Heart left ventricle (tissue), 16 donors: ENCODE measurements around the gene AURKB. TPM values are rescaled to one million over a fixed set of nuclear protein-coding genes. Genes with fewer than 3 reads are reported as not detected.

Source experiments
- ATAC-seq, 4 donors: fragments of 200-7000 bp; cut with Tn5 transposase; one replicate each; pipeline ENCODE4 v1.9.1; 2020 to 2022; ENCODE audit warnings: moderate library complexity in 4 of 4, mild to moderate bottlenecking in 3 of 4, moderate number of reproducible peaks in 1 of 4
- DNase-seq, 5 donors: peaks; one replicate each; pipeline ENCODE4 v3.0.0-alpha.2; 2020
- H3K27ac ChIP-seq, 12 donors: fragments of 200-600 bp; sonication (generic) in 4 of 12; one replicate each; pipeline versions ENCODE4 v1.5.0 to v1.8.0; 2016 to 2022; ENCODE audit warnings: mild to moderate bottlenecking in 2 of 12
- H3K27me3 ChIP-seq, 9 donors: fragments of 200-600 bp; sonication (generic) in 2 of 9; one replicate each; pipeline versions ENCODE4 v1.5.1 to v1.8.0; 2016 to 2022; ENCODE audit warnings: mild to moderate bottlenecking in 3 of 9
- H3K36me3 ChIP-seq, 9 donors: fragments of 200-600 bp; sonication (generic) in 2 of 9; one replicate each; pipeline versions ENCODE4 v1.5.0 to v1.8.0; 2018 to 2022; ENCODE audit warnings: mild to moderate bottlenecking in 2 of 9
- H3K4me1 ChIP-seq, 12 donors: fragments of 200-600 bp; sonication (generic) in 4 of 12; one replicate each; pipeline versions ENCODE4 v1.5.0 to v1.8.0; 2016 to 2022; ENCODE audit warnings: mild to moderate bottlenecking in 3 of 12
- H3K4me3 ChIP-seq, 12 donors: fragments of 200-600 bp; sonication (generic) in 4 of 12; one replicate each; pipeline versions ENCODE4 v1.5.0 to v1.8.0; 2017 to 2022; ENCODE audit warnings: mild to moderate bottlenecking in 9 of 12, moderate library complexity in 4 of 12
- H3K9me3 ChIP-seq, 12 donors: fragments of 200-600 bp; sonication (generic) in 4 of 12; one replicate each; pipeline versions ENCODE4 v1.5.0 to v1.8.0; 2016 to 2022; ENCODE audit warnings: mild to moderate bottlenecking in 1 of 12
- CTCF ChIP-seq, 12 donors: fragments of 200-600 bp; sonication (generic) in 4 of 12; IDR thresholded peaks; one replicate each; pipeline versions ENCODE4 v1.5.0 to v1.8.0; 2018 to 2022; ENCODE audit warnings: antibody characterized with exemption in 12 of 12, mild to moderate bottlenecking in 5 of 12
- POLR2A ChIP-seq, 2 donors: fragments of 450-650 bp; IDR thresholded peaks; one replicate each; pipeline ENCODE4 v1.6.1; 2017; ENCODE audit warnings: antibody characterized with exemption in 2 of 2, mild to moderate bottlenecking in 2 of 2, moderate library complexity in 2 of 2
- whole genome bisulfite sequencing, 4 donors: extraction: QIAGEN DNeasy Blood & Tissue Kit in 2 of 4; methylation state at CpG; one replicate each; pipeline versions ENCODE4 v1.1.5 to v1.1.7; 2013 to 2018; 5-methylcytosine and 5-hydroxymethylcytosine counted together
- intact Hi-C, 10 donors: fragments of 100-400 bp; cut with DNase I; formaldehyde crosslinking; loops; one replicate each; pipeline versions ENCODE4 v1.11.1 to v1.14.2; 2022
- polyA plus RNA-seq, 2 donors: library from polyadenylated mRNA; stranded (reverse); fragments of 200-250 nt; gene quantifications; one replicate each; pipeline ENCODE4 v1.2.3, GENCODE V29; 2013
- total RNA-seq, 9 donors: library from RNA; depleted of rRNA in 2 of 9; stranded (reverse); fragments of >200 nt in 2 of 9; fragmentation: NEBNext Ultra II Directional in 3 of 9; extraction: Animal tissue kit (Norgen Biotek cat#: 25700) in 3 of 9; gene quantifications; one replicate each; pipeline versions ENCODE4 v1.1.0 to v1.2.4, GENCODE V29; 2016 to 2023
- donor health status: ischemic (EF 13 %, LVEDD 7.1; RV severe dilation, severe dysfunction).
- donor health status: healthy with polysubstance abuse.
- donor health status: DM: no; HTN: yes; CAD: no.
- donor health status: DM: no; HTN: no; CAD: no.
- donor health status: ischemic (EF 25% LVEDD 6.9; RV normal size, moderate dysfunction).
- donor health status: ischemic (EF 25% LVEDD 5.7; RV mildly dilated, moderate dysfunction).
- donor health status: healthy.
- donor health status: DM: yes; HTN: yes; CAD: no.
- donor health status: ischemic (EF 35%, LVEDD 5.7; RV mildly dilated, moderate dysfunction).
- donor health status: nonischemic (EF 11% LVEDD 7.7; RV severe dilation, severe dysfunction).
- donor health status: DM: yes; HTN: yes; CAD: no.
- donor health status: PGD.
- donor health status: ischemic (EF 29% LVEDD 5.4; RV normal size, mild dysfunction).
- donor health status: nonischemic (EF 23%, LVEDD 6.1; RV moderate dilation, normal function).

The AURKB gene
- total and polyA plus RNA-seq, 11 donors = 0.23 to 10.3 (median 0.68) TPM; not detected in 5

GRCh38 chr17:8189711-8190477 is 20.5 kb downstream of the AURKB start, which contains the start of gene BORCS6:
Gene BORCS6 (minus strand): TSS chr17:8190180. CDS start chr17:8190140, 40 bp downstream.
- peak within 1 kb of the TSS; percentile 87 to 99 (median 96) for H3K27ac ChIP-seq
- TF ChIP-seq CTCF (IDR thresholded peaks at IDR 0.05) (peak in 5 of 12 donors; percentile 10 to 23 (median 12)), POLR2A (IDR thresholded peaks at IDR 0.05) (peak in 1 of 2 donors; percentile 88)
- H3K36me3 ChIP-seq = no peaks in the 10 kb centered on the region
- ATAC-seq (peak; percentile 68 to 83 (median 78)), DNase-seq (peak; percentile 97 to 99 (median 98))
- H3K4me3 ChIP-seq = peak within 1 kb of the TSS; percentile 57 to 96 (median 82)
- intact Hi-C loops = loop anchor here in 5 of 10 donors (5.0 to 10.0 kb wide), 5 partner anchors 55 to 185 kb away; partner anchors contain the start of genes CTC1 (in 1 of the 5), HES7 (in 1 of the 5), KRABD2 (in 1 of the 5) and PFAS (in 1 of the 5)
- H3K27me3 ChIP-seq = no peaks in the 10 kb centered on the region
- 0 to 1% (median 0%) methylated on average over 49 to 70 of the region's 70 CpGs for WGBS, 4 donors
- no peaks in the 10 kb centered on the region for H3K9me3 ChIP-seq
- peaks cover 6 to 54% (median 35%) of the 10 kb centered on the region in 12 donors for H3K4me1 ChIP-seq

GRCh38 chr17:8189041-8189710 is 21.2 kb downstream of the AURKB start:
- Histone ChIP-seq H3K4me1 (peaks cover 6 to 54% (median 35%) of the 10 kb centered on the region in 12 donors), H3K27ac (peak overlapping the region; percentile 87 to 99 (median 96)), H3K9me3 (no peaks in the 10 kb centered on the region), H3K36me3 (no peaks in the 10 kb centered on the region), H3K4me3 (peak overlapping the region; percentile 57 to 96 (median 82)), H3K27me3 (no peaks in the 10 kb centered on the region)
- no peak for TF ChIP-seq CTCF (IDR thresholded peaks at IDR 0.05)
- TF ChIP-seq POLR2A (IDR thresholded peaks at IDR 0.05) = no peak
- ATAC-seq = no peak
- intact Hi-C loops = loop anchor here in 4 of 10 donors (5.0 to 10.0 kb wide), 4 partner anchors 54 to 108 kb away; partner anchors contain the start of genes CTC1 (in 1 of the 4), HES7 (in 1 of the 4), PFAS (in 1 of the 4) and SLC25A35 (in 1 of the 4)
- peak; percentile 33 to 73 (median 45) for DNase-seq
- 1 to 9% (median 3%) methylated on average over 15 to 67 of the region's 67 CpGs for WGBS, 4 donors

- intact Hi-C loops = loop anchor here in 4 of 10 donors (5.0 to 10.0 kb wide), 4 partner anchors 54 to 109 kb away; partner anchors contain the start of genes CTC1 (in 1 of the 4), HES7 (in 1 of the 4), PFAS (in 1 of the 4) and SLC25A35 (in 1 of the 4)
- Histone ChIP-seq H3K4me1 (peaks cover 6 to 54% (median 35%) of the 10 kb centered on the region in 12 donors), H3K9me3 (no peaks in the 10 kb centered on the region), H3K27ac (peak overlapping the region in 11 of 12 donors; percentile 89 to 99 (median 96)), H3K4me3 (peak overlapping the region; percentile 57 to 96 (median 82)), H3K27me3 (no peaks in the 10 kb centered on the region), H3K36me3 (no peaks in the 10 kb centered on the region)
- ATAC-seq (no peak), DNase-seq (peak in 2 of 5 donors; percentile 27 to 63)
- no peak for TF ChIP-seq CTCF (IDR thresholded peaks at IDR 0.05)
- no peak for TF ChIP-seq POLR2A (IDR thresholded peaks at IDR 0.05)
- 37 to 49% (median 43%) methylated on average over 12 of the region's 12 CpGs for WGBS, 4 donors
Observed at GRCh38 chr17:8188263-8188839, 22.0 kb downstream of the AURKB start.
